ENCODE measurements around the gene TNNC2. TPM values are rescaled to one million over a fixed set of nuclear protein-coding genes. Genes with fewer than 3 reads are reported as not detected.

TNNC2 gene
- total and polyA plus RNA-seq, 2 of the 8 experiments (the other 6 are each of a cell fraction or from before 2014, with no cell fraction given), result 5.7 to 7.6 TPM

DNA sequence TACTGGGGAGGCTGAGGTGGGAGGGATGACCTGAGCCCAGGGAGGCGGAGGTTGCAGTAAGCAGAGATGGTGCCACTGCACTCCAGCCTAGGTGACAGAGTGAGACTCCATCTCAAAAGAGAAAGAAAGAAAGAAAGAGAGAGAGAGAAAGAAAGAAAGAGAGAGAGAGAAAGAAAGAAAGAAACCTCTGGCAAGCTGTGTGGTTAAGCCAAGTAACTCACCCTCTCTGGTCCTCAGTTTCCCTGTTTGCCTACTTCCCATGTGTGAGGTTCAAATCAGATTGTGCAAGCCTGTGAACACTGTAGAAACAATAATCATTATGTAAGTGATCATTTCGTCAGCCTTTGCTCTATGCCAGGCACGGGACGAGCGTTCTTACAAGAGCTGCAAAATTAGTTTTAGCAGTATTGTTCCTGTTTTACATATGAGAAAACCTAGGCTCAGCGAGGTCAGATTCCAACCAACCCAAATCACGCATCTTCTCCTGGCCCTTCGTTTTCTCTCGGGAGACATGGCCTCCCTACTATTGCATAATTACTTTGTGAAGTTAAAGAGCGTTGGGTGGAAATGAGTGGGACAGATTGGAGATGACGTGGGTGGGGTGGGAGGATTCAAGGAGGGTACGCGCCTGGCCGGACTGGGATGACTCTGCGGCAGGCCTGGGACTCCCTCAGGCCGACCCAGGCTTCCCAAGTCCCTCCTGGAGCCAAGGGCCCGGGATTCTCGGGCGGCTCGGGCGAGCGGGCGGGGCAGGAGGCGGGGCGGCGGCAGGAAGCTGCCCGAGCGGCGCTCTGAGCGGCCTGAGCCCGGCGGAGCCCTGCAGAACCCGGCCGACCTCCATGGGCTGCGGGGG lies 6.1 kb upstream of the TNNC2 start, which contains the start of gene SNX21 (continued):
- TF ChIP-seq, protein P1, sequence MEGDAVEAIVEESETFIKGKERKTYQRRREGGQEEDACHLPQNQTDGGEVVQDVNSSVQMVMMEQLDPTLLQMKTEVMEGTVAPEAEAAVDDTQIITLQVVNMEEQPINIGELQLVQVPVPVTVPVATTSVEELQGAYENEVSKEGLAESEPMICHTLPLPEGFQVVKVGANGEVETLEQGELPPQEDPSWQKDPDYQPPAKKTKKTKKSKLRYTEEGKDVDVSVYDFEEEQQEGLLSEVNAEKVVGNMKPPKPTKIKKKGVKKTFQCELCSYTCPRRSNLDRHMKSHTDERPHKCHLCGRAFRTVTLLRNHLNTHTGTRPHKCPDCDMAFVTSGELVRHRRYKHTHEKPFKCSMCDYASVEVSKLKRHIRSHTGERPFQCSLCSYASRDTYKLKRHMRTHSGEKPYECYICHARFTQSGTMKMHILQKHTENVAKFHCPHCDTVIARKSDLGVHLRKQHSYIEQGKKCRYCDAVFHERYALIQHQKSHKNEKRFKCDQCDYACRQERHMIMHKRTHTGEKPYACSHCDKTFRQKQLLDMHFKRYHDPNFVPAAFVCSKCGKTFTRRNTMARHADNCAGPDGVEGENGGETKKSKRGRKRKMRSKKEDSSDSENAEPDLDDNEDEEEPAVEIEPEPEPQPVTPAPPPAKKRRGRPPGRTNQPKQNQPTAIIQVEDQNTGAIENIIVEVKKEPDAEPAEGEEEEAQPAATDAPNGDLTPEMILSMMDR (IDR thresholded peaks at IDR 0.05; ENCODE audit: control extremely low read depth in 1 of 3, insufficient read depth in 1 of 3, low read depth in 1 of 3, low read length in 3 of 3), result no peak

Data from H1 (cell line).